Dermis microvascular lymphatic vessel endothelial cell (primary cell): ENCODE data around the gene LSP1. TPM values are rescaled to one million over a fixed set of nuclear protein-coding genes. Genes with fewer than 3 reads are reported as not detected.

Source experiments
- DNase-seq, 2 donors: peaks; one replicate each; pipeline versions ENCODE4 v3.0.0 to v3.0.0-alpha.2; 2010; ENCODE audit warnings: low read depth in 2 of 2
- total RNA-seq: library from RNA; depleted of rRNA; stranded (reverse); fragments of >200 nt; gene quantifications from 2 replicates; pipeline ENCODE4 v1.2.1, GENCODE V29; 2014

LSP1 gene
- total RNA-seq, 1 donor from 2014 or later, result under 0.01 TPM

DNA sequence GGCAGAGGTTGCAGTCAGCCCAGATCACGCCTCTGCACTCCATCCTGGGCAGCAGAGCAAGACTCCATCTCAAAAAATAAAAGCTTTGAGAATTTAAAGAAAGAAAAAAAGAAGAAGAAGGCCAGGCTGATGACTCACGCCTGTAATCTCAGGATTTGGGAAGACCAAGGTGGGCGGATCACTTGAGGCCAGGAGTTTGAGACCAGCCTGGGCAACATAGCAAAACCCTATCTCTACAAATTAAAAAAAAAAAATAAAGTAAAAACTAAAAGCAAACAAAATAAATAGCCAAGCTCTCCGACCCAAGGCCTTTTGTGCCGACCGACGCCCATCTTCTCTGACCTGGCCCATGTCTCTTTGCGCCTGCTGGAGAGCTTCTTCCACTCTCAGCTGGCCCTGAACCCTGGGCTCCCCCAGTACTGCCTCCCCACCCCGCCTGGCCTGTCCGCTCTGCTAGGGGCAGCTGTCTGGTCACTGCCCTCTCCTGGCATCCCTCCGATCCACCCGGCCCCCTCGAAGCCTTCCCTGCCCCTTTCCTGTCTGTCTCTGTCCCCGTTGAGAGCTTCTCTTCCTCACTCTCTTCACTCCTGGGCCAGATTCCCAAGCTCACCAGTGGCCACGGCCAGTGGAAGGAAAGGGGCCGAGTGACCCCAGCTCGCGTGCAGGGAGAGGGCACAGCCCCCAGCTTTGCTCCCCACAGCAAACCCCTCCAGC, 4.8 kb upstream of the LSP1 start:
- no peak for DNase-seq

DNA sequence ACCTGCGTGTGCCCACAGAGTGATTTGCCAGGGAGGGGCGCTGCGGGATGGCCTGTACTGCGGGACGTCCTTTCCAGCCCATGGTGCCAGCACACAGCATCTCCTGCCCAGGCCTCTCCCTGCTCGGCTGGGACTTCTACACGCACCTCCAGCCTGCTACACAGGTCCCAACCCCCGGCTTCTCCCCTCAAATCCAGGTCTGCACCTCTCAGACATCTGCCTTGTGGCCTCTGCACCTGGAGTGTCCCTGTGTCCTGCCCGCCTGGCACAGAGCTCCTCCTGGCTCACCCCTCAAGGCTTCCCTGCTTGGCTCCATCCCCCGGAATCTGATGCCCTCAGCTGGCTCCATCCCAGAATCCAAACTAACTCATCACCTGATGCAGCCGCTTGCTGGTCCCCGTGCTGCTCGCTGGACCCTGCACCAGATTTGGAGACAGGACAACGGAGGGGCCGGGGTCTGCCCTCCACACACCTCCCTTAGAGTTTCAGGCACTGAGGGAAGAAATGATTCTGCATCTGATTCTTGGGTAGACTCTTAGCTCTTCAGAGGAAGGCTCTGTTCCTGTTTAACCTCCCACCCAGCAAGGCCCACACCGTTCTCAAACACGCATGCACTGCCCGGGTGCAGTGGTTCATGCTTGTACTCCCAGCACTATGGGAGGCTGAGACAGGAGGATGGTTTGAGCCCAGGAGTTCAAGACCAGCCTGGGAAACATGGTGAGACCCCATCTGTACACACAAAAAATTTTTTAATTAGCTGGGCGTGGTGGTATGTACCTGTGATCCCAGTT, 4.0 kb upstream of the LSP1 start:
- DNase-seq, result no peak

DNA sequence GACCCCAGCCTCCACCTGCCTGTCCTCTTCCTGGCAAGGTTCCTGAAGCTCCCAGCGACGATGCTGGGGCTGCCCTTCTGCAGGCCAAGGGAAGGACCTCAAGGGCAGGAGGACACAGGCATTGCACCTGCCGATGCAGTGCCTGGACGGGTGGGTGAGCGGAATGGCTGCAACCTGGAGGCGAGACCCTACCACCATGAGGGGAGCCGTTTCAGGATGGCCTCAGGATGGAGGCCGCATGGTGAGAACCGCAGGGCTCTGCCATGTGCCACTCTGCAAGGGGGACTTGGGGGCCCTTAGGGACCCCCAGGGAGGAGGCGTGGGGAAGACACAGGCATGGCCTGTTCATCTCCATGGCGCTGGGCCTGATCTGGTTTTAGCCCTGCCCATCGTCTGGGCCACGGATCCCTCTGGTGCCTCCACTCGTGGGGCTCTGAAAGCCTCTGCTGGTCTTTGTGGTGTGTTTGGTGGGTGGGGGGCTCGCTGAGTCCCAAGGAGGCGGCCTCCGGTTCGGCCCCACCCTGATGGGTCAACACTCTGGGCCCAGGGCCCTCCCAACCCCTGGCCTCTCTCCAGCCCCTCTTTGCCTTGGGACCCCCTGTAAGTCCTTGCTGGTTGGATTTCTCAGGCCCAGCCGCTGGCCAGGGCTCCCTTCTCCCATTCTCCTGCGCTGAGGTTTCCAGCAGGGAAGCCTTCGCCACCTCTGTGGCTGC, 1.3 kb upstream of the LSP1 start:
- no peak for DNase-seq

DNA sequence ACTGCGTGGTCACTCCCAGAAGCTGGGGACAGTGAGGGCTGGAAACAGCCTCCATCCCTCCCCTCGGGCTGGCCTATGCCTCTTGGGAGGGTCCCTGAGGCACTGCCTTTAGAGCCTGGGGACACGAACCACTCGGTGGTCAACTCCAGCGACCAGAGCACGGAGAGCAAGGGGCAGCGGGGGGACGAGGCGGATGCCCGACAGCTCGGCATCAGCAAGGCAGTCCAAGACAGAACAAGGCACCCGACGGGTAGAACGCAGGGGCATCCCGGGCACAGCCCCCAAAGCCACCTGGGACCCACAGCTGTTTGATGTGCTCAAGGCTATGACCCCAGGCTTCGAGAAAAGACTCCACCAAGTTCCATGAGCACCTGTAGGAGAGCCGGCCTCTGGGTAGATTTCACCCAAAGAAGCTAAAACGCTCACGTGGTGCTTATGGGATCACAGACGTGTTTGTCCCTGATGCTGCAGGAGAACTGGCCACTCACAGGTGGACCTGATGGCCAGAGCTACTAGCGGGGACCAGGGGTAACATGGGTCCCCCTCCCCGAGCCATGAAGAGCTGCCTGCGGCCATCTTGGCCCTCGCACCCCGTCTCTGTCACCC, 510 bp upstream of the LSP1 start:
- DNase-seq, result no peak

- no peak for DNase-seq
Observed at GRCh38 chr11:1853376-1854131, 670 bp downstream of the LSP1 start.

DNA sequence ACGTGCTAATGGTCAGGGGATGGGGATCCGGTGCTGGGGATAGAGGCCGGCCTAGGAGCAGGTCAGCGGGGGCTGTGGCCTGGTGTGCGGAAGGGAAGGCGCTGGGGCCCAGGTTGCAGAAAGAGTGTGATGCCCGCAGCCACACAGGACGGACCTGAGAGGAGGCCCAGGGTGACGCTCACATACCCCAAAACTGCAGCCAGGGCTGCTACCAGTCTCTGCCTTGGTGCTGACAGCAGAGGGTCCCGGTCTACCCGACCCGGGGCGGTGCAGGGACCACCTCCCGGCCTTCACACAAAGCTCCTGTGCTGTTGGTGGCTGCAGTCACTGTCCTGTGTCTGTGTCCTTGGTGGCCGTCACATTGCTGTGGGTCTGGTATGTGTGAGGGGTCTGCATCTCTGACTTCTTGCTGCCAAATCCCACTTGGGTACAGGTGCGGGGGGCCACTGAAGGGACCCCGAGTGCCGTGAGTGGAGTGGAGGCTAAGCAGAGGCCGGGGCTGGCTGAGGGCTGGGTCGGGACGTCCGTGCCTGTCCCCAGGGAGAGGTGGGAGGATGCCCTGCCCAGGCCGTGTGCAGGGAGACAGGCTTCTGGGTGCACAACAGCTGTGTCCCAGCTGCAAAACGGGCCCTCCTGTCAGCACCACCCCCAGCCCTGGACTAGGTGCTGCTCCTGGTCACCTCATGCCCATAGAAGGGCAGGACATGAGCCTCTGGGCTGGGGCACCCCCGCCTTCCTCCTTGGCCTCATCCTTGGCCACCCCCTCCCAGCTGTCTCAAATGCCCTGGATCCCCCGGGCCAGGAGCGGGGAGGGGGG, 1.5 kb downstream of the LSP1 start:
- no peak for DNase-seq

DNA sequence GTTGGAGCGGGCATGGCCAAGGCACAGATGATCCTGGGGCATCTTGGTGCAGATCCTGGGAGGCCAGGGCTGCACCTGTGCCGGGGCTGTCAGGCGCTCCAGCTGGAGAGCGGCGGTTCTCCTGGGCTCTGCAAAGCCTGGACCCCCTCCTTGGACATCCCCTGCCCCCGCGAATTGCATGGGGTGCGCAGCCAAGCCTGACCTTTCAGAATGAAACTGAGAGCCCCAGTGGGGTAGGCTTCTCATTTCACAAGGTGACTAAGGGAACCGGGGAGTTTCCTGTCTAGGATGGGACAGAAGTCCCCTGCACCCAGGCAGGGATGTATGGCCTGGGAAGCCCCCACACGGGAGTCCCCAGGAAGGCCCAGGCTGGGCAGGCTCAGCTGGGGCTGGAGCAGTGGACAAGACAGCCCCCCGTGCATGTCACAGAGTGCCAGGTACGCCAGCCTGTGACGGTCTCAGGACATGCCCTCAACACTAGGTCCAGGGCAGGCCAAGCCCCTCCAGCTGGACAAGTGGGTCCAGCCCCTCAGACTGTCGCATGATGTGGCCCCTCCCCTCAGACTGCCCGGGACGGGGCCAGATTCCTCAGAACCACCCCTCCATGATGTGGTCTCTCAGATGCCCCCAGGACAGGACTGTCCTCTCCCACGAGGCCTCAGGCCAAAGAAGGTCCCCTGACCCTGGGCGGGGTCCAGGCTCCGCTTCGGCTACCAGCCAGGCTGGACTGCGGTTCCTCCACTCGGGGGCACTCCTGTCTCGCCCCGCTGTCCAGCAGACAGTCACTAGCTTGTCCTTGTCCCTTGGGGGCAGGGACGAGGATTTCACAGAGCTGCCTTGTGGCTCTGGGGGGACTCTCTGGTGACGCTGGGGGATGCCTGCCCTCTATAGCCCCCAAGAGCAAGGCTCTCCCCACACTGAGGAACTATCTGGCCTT, 2.3 kb downstream of the LSP1 start:
- DNase-seq, result no peak

- DNase-seq, result no peak
Observed at GRCh38 chr11:1855886-1856265, 3.0 kb downstream of the LSP1 start.

GRCh38 chr11:1856306-1857005, 3.6 kb downstream of the LSP1 start:
- DNase-seq, result no peak

DNA sequence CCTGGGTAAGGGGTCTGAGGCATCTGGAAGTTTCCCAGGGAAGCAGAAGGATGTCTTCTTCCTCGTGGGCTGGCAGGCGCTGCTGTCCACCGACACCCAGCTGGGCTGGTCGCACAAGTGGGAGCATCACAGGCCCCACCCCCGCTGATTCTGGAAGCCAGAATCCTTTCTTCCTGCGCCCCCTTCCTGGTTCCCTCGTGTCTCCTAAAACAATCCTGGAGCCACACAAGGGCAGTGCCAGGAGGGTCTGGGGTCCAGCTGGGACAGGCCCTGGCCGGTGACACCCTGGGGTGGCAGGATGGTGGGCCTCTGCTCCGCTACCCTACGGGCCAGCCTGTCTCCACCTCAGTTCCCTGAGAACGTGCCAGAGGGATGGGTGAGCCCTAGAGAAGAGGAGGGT, 4.2 kb downstream of the LSP1 start:
- DNase-seq, result no peak

- no peak for DNase-seq
Observed at GRCh38 chr11:1858154-1858553, 5.3 kb downstream of the LSP1 start.

DNA sequence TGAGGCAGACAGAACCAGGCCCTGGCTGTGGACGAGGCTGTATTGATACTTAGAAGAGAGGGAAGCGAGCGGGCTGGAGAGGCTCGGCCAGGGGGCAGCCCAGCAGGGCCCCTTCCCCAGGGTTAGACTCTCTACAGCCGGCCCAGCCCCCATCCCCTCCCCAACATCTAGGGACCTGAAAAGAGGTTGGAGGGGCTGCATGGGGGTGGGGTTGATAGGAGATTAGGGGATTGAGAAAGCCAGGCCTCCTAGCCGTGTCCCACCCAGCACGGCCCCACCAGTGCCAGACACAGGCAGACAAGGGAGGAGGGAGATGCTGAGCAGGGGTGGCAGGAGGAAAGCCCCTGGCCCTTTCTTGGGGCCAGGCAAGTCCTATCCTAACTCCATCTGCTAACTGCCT, 5.7 kb downstream of the LSP1 start:
- no peak for DNase-seq

DNA sequence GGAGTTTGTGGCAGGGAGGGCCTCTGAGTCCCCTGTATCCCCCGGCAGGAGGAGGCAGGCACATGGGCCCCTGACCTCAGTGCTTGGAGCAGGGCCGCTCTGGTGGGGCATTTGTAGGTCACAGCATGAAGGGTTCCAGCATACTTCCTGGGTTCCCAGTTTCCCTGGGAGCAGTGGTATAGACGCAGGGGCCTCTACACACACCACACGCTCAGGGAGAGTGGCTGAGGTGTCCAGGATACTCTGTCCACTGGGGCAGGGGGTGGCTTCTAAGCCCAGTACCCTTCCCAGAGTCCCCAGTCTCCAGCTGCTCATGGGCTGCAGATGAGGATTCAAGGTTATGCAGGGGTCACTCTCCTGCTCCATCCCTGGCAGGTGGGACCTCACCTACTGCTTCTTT, 6.1 kb downstream of the LSP1 start:
- DNase-seq, result no peak

DNA sequence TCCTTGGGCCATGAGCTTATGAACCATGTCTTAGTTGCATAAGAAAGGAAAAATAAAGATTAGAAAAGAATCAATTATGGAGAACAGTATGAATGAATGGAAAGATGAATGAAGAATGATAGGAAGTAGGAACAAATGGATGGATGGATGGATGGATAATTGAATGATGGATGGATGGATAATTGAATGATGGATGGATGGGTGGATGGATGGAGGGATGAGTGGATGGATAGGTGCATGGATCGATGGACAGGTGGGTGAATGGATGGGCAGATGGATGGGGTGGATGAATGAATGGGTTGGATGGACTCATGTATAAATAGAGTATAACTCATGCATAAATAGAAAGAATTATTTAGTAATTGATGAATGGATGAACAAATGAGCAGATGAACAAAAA, 7.2 kb downstream of the LSP1 start:
- DNase-seq, result no peak

DNA sequence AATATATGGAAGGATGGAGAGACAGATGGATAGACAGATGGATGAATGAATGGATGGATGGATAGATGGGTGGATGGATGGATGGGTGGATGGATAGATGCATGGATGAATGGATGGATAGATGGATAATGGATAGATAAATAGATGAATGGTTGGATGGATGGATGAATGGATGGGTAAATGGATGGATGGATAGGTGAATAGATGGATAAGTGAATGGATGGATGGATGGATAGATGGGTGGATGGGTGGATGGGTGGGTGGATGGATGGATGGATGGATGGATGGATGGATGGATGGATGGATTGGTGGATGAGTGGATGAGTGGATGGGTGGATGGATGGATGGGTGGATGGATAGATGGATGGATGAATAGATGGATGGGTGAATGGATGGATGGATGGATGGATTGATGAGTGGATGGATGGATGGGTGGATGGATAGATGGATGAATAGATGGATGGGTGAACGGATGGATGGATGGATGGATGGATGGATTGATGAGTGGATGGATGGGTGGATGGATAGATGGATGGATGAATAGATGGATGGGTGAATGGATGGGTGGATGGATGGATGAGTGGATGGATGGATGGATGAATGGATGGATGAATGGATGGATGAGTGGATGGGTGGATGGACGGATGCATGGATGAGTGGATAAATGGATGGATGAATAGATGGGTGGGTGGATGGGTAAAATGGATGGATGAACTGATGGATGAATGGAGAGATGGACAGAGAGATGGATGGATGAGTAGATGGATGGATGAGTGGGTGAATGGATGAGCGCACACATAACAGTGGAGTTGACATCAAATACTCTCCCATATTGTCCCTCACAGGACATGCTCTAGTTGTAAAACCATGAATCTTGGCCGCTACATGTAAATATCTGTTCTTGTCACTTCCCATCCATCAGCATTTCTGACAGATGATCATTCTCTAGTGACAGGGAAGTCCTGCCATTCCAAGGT, 8.8 kb downstream of the LSP1 start:
- no peak for DNase-seq

DNA sequence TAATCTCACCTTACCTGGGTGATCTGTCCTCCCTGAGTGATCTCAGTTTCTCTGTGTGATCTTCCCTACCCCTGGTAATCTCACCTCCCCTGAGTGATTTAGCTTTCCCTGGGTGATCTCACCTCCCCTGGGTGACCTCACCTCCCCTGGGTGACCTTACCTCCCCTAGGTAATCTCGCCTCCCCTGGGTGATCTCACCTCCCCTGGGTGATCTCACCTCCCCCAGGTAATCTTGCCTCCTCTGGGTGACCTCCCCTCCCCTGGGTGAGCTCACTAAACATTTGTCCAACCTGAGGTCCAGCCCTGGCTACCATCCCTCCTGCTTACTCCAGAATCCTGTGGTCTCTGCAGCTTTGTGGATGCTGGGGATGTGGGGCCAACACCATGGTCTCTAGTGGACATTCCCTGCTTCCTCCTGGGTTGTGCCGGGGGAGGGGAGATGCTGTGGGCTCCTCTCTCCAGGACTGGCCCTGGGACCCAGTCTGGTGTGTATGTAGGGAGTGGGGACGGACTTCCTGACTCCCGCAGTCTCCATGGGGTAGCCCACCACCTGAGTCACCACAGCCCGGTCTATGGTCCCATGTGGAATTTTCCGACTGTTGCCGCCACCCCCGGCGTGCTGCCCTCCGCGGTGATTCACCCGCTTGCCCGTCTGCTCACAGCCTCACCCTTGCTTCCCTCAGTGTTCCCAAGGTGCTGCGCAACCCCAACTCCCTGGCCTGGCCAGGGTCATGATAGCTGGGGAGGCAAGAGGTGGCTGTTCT, 9.9 kb downstream of the LSP1 start:
- DNase-seq, result peak in 1 of 2 donors; percentile 71
